H1 (cell line): Measurements from ENCODE around the gene ANKMY2. TPM values are rescaled to one million over a fixed set of nuclear protein-coding genes. Genes with fewer than 3 reads are reported as not detected.
A peak's percentile ranks its signal among the peaks of the same experiment; 100 is the strongest.

ENCODE experiments used
- CTCF ChIA-PET: fragments of 300-600 bp; sonication (Branson Sonifier 250); formaldehyde crosslinking; loops from one replicate; lab custom pipeline; 2021; ENCODE audit not compliant: partially characterized antibody; lab: Charles Lee
- POLR2A ChIA-PET: fragments of 300-600 bp; sonication (Branson Sonifier 250); formaldehyde crosslinking; loops from one replicate; lab custom pipeline; 2021; ENCODE audit warnings: inconsistent platforms; ENCODE audit not compliant: partially characterized antibody; lab: Charles Lee
- DNase-seq, 2 experiments: peaks; one replicate each; pipeline versions ENCODE4 v3.0.0 to v3.0.0-alpha.2; 2010 to 2022; ENCODE audit warnings: low spot score in 2 of 2, low read depth in 1 of 2, mixed read lengths in 1 of 2
- FAIRE-seq: peaks from 2 replicates; lab custom pipeline; 2011; peaks lifted over from hg19 to GRCh38; lab: Jason Lieb, UNC
- H2AFZ ChIP-seq: 2 replicates; pipeline ENCODE4 v1.8.1; 2012; ENCODE audit warnings: low read length, inconsistent platforms
- H2AK5ac ChIP-seq: 2 replicates; pipeline ENCODE4 v1.6.1; 2013; ENCODE audit warnings: low read depth, low read length
- H2BK120ac ChIP-seq: replicated peaks from 2 replicates; pipeline ENCODE3; 2013; ENCODE audit warnings: low read depth, low read length, inconsistent platforms
- H2BK12ac ChIP-seq: 2 replicates; pipeline ENCODE4 v1.6.1; 2013; ENCODE audit warnings: low read depth, low read length
- H2BK15ac ChIP-seq: 2 replicates; pipeline ENCODE4 v1.6.1; 2013; ENCODE audit warnings: low read length
- H2BK20ac ChIP-seq: 2 replicates; pipeline ENCODE4 v1.6.1; 2013; ENCODE audit warnings: low read length
- H2BK5ac ChIP-seq: 2 replicates; pipeline ENCODE4 v1.6.1; 2013; ENCODE audit warnings: low read depth, low read length
- H3K14ac ChIP-seq: 2 replicates; pipeline ENCODE4 v1.6.1; 2013; ENCODE audit warnings: inconsistent platforms; ENCODE audit not compliant: insufficient read length
- H3K18ac ChIP-seq: 2 replicates; pipeline ENCODE4 v1.6.1; 2013; ENCODE audit warnings: low read length; ENCODE audit errors: extremely low read depth
- H3K23ac ChIP-seq: 2 replicates; pipeline ENCODE4 v1.6.1; 2013; ENCODE audit warnings: inconsistent platforms; ENCODE audit not compliant: insufficient read length
- H3K23me2 ChIP-seq: 2 replicates; pipeline ENCODE4 v1.6.1; 2013; ENCODE audit warnings: low read depth, low read length
- H3K27ac ChIP-seq: 2 replicates; pipeline ENCODE4 v1.6.1; 2011; ENCODE audit warnings: low read depth, low read length, inconsistent platforms
- H3K27me3 ChIP-seq, 4 experiments: replicated peaks in 1 of 4; 1 replicate in 1 of 4; 2 replicates in 3 of 4; pipeline versions ENCODE4 v1.6.1 to v1.8.1; 2011 to 2013; ENCODE audit warnings: low read length in 3 of 4, mild to moderate bottlenecking in 3 of 4, inconsistent platforms in 2 of 4, mixed read lengths in 2 of 4, moderate library complexity in 1 of 4; ENCODE audit not compliant: control insufficient read depth in 3 of 4, insufficient read depth in 3 of 4; ENCODE audit errors: extremely low read depth in 1 of 4
- H3K36me3 ChIP-seq, 4 experiments: 2 replicates each; pipeline versions ENCODE4 v1.6.1 to v1.8.1; 2011 to 2013; ENCODE audit warnings: mild to moderate bottlenecking in 4 of 4, low read length in 3 of 4, moderate library complexity in 2 of 4, control low read depth in 1 of 4, inconsistent platforms in 1 of 4; ENCODE audit not compliant: insufficient read depth in 4 of 4, control insufficient read depth in 2 of 4
- H3K4ac ChIP-seq: replicated peaks from 2 replicates; pipeline ENCODE3; 2013; ENCODE audit warnings: low read length, low read depth, mixed read lengths, inconsistent platforms; ENCODE audit not compliant: insufficient read length
- H3K4me1 ChIP-seq, 4 experiments: replicated peaks in 1 of 4; 1 replicate in 1 of 4; 2 replicates in 3 of 4; pipeline versions ENCODE4 v1.6.1 to v1.8.1; 2011 to 2013; ENCODE audit warnings: low read length in 3 of 4, inconsistent platforms in 2 of 4, mixed read lengths in 1 of 4; ENCODE audit not compliant: insufficient read depth in 4 of 4, control insufficient read depth in 3 of 4
- H3K4me2 ChIP-seq, 2 experiments: 2 replicates each; pipeline versions ENCODE4 v1.6.1 to v1.8.1; 2011 to 2013; ENCODE audit warnings: low read depth in 2 of 2, low read length in 2 of 2, control low read depth in 1 of 2, inconsistent platforms in 1 of 2, mild to moderate bottlenecking in 1 of 2; ENCODE audit not compliant: insufficient read depth in 1 of 2
- H3K4me3 ChIP-seq, 4 experiments: fragments of 200-600, 300-600 bp in 1 of 4; sonication (generic), shearing (Covaris generic), sonication (Bioruptor Twin) in 1 of 4; 2 replicates each; pipeline versions ENCODE4 v1.5.1 to v1.8.1; 2011 to 2016; ENCODE audit warnings: low read length in 4 of 4, low read depth in 3 of 4, control low read depth in 2 of 4, inconsistent platforms in 2 of 4, mild to moderate bottlenecking in 2 of 4, mixed read lengths in 1 of 4, moderate library complexity in 1 of 4; ENCODE audit not compliant: insufficient read depth in 2 of 4; ENCODE audit errors: extremely low read depth in 1 of 4
- H3K56ac ChIP-seq: replicated peaks from 2 replicates; pipeline ENCODE3; 2013; ENCODE audit warnings: low read depth, mild to moderate bottlenecking, mixed read lengths, low read length, inconsistent platforms; ENCODE audit not compliant: insufficient read length
- H3K79me1 ChIP-seq: 2 replicates; pipeline ENCODE4 v1.6.1; 2013; ENCODE audit warnings: low read depth, low read length, control low read depth
- H3K79me2 ChIP-seq, 2 experiments: 2 replicates each; pipeline versions ENCODE4 v1.6.1 to v1.8.1; 2012 to 2013; ENCODE audit warnings: low read length in 2 of 2, mild to moderate bottlenecking in 2 of 2, inconsistent platforms in 1 of 2; ENCODE audit not compliant: insufficient read depth in 2 of 2, control insufficient read depth in 1 of 2
- H3K9ac ChIP-seq, 4 experiments: replicated peaks in 1 of 4; 1 replicate in 1 of 4; 2 replicates in 3 of 4; pipeline versions ENCODE4 v1.6.1 to v1.8.1; 2011 to 2013; ENCODE audit warnings: low read depth in 3 of 4, low read length in 3 of 4, control low read depth in 2 of 4, mild to moderate bottlenecking in 2 of 4, moderate library complexity in 2 of 4, inconsistent platforms in 1 of 4; ENCODE audit errors: extremely low read depth in 1 of 4
- H3K9me3 ChIP-seq, 2 experiments: 2 replicates each; pipeline versions ENCODE4 v1.6.1 to v1.8.1; 2012 to 2013; ENCODE audit warnings: mild to moderate bottlenecking in 2 of 2, moderate library complexity in 2 of 2, control low read depth in 1 of 2, inconsistent platforms in 1 of 2, low read depth in 1 of 2, low read length in 1 of 2, mixed read lengths in 1 of 2; ENCODE audit not compliant: insufficient read depth in 2 of 2
- H4K20me1 ChIP-seq, 2 experiments: replicated peaks in 1 of 2; 2 replicates each; pipeline versions ENCODE3 to v1.8.1; 2011 to 2013; ENCODE audit warnings: inconsistent platforms in 2 of 2, low read length in 2 of 2, mild to moderate bottlenecking in 1 of 2; ENCODE audit not compliant: insufficient read depth in 2 of 2, control insufficient read depth in 1 of 2
- H4K5ac ChIP-seq: 2 replicates; pipeline ENCODE4 v1.6.1; 2013; ENCODE audit warnings: low read length, low read depth, mixed read lengths, inconsistent platforms; ENCODE audit not compliant: insufficient read length
- H4K8ac ChIP-seq: 2 replicates; pipeline ENCODE4 v1.8.0; 2013; ENCODE audit warnings: mild to moderate bottlenecking, moderate library complexity, low read length, inconsistent platforms; ENCODE audit not compliant: insufficient read depth; ENCODE audit errors: extremely low read depth
- H4K91ac ChIP-seq: replicated peaks from 2 replicates; pipeline ENCODE3; 2013; ENCODE audit warnings: low read length, mixed read lengths, inconsistent platforms; ENCODE audit not compliant: insufficient read length
- ASH2L ChIP-seq: fragments of 200-600, 300-600 bp; sonication (generic); IDR thresholded peaks from one replicate; pipeline ENCODE4 v1.7.1; 2017; ENCODE audit warnings: low read length
- ATF3 ChIP-seq: IDR thresholded peaks from 2 replicates; pipeline ENCODE4 v1.6.1; 2011; ENCODE audit warnings: low read depth, mild to moderate bottlenecking, low read length; ENCODE audit not compliant: insufficient read depth
- BACH1 ChIP-seq: IDR thresholded peaks from 2 replicates; pipeline ENCODE4 v1.6.1; 2012; ENCODE audit warnings: low read length, improper control_type of control experiment
- CBX8 ChIP-seq: fragments of 300-800, 300-1000 bp; sonication (generic); IDR thresholded peaks from 2 replicates; pipeline ENCODE4 v1.7.1; 2016; ENCODE audit warnings: low read depth, low read length, borderline replicate concordance
- CHD2 ChIP-seq: IDR thresholded peaks from 2 replicates; pipeline ENCODE4 v1.6.1; 2012; ENCODE audit warnings: low read length, improper control_type of control experiment
- EP300 ChIP-seq, 2 experiments: IDR thresholded peaks; 1 replicate in 1 of 2; 2 replicates in 1 of 2; pipeline ENCODE4 v1.6.1; 2011 to 2012; ENCODE audit warnings: low read depth in 2 of 2, low read length in 2 of 2, mild to moderate bottlenecking in 2 of 2, borderline replicate concordance in 1 of 2, inconsistent platforms in 1 of 2, moderate library complexity in 1 of 2
- JUN ChIP-seq: IDR thresholded peaks from 2 replicates; pipeline ENCODE4 v1.6.1; 2011; ENCODE audit warnings: low read depth, mild to moderate bottlenecking, improper control_type of control experiment, low read length
- PHF8 ChIP-seq: fragments of 200-600 bp; sonication (generic); conservative IDR thresholded peaks from 2 replicates; pipeline ENCODE4 v1.7.1; 2012; ENCODE audit warnings: low read depth, mild to moderate bottlenecking, inconsistent platforms, low read length, moderate library complexity
- SIN3A ChIP-seq, 2 experiments: IDR thresholded peaks in 1 of 2; conservative IDR thresholded peaks in 1 of 2; 2 replicates each; pipeline ENCODE4 v1.6.1; 2011 to 2012; ENCODE audit warnings: low read length in 2 of 2, improper control_type of control experiment in 1 of 2, low read depth in 1 of 2, mild to moderate bottlenecking in 1 of 2
- SIRT6 ChIP-seq: IDR thresholded peaks from one replicate; pipeline ENCODE4 v1.7.1; 2012; ENCODE audit warnings: low read length, inconsistent platforms
- SRF ChIP-seq: IDR thresholded peaks from 2 replicates; pipeline ENCODE4 v1.6.1; 2011; ENCODE audit warnings: mild to moderate bottlenecking, low read depth, low read length, moderate library complexity
- TAF1 ChIP-seq: IDR thresholded peaks from 2 replicates; pipeline ENCODE4 v1.6.1; 2011; ENCODE audit warnings: mild to moderate bottlenecking, low read depth, low read length
- TAF7 ChIP-seq: optimal IDR thresholded peaks from 2 replicates; pipeline ENCODE3; 2011; ENCODE audit warnings: low read depth, mild to moderate bottlenecking, inconsistent platforms, low read length, moderate library complexity, borderline replicate concordance
- TBP ChIP-seq: IDR thresholded peaks from 2 replicates; pipeline ENCODE4 v1.6.1; 2011; ENCODE audit warnings: low read depth, low read length, improper control_type of control experiment
- WGBS, 2 experiments: shearing (Covaris generic) in 1 of 2; methylation state at CpG; one replicate each; pipeline versions ENCODE4 v1.1.6 to v1.1.7; 2013 to 2015; ENCODE audit warnings: low lambda C conversion rate in 2 of 2, mixed read lengths in 2 of 2, inconsistent platforms in 1 of 2, low coverage in 1 of 2, missing lambda C conversion rate in 1 of 2; ENCODE audit not compliant: insufficient replicate concordance in 2 of 2, insufficient coverage in 1 of 2, insufficient read length in 1 of 2; ENCODE audit errors: extremely low coverage in 1 of 2, missing lambda C conversion rate in 1 of 2; 5-methylcytosine and 5-hydroxymethylcytosine counted together
- polyA plus RNA-seq, 7 experiments: library from polyadenylated mRNA; depleted of rRNA in 3 of 7; stranded (reverse) in 5 of 7; unstranded in 2 of 7; fragments of >200 nt in 5 of 7; fragments of 200-250 nt in 2 of 7; gene quantifications; 1 replicate in 5 of 7; 2 replicates in 1 of 7; 4 replicates in 1 of 7; pipeline versions ENCODE4 v1.2.1 to v1.2.3, GENCODE V29; 2011 to 2013; ENCODE audit warnings: missing spikeins in 2 of 7, mixed read lengths in 2 of 7
- total RNA-seq: library from RNA; stranded (reverse); fragmentation: NEBNext Ultra II Directional; extraction: Animal tissue kit (Norgen Biotek cat#: 25700); gene quantifications from 2 replicates; pipeline ENCODE4 v1.2.1, GENCODE V29; 2021

ANKMY2 gene
- total and polyA plus RNA-seq, 2 of the 8 experiments (the other 6 are each of a cell fraction or from before 2014, with no cell fraction given), result 5.2 to 9.3 TPM

- no peaks in the 10 kb centered on the region for H3K9me3 ChIP-seq
- no peak overlapping the region for H2BK5ac ChIP-seq
- H3K79me2 ChIP-seq, result peaks cover 0 to 54% of the 10 kb centered on the region in 2 experiments; a peak in 2 of 4 replicates
- H4K8ac ChIP-seq, result no peak overlapping the region
- H3K4ac ChIP-seq, result no peak overlapping the region
- no peak overlapping the region for H3K18ac ChIP-seq
- FAIRE-seq, result no peak
- no peak overlapping the region for H4K5ac ChIP-seq
- 0 out of 2 replicates have a peak overlapping the region, but pooled peaks have one; percentile 14 for H3K27ac ChIP-seq
- no peak overlapping the region for H3K23ac ChIP-seq
- no peak for DNase-seq
- ChIA-PET CTCF (interaction anchor here (0.6 to 1.6 kb wide), 2 partner anchors 11 to 105 kb away, joined by 3 to 5 read pairs; no protein-coding TSS in a partner anchor), POLR2A (no interaction called here)
- no peak overlapping the region for H2AFZ ChIP-seq
- peaks cover 0 to 13% (median 5%) of the 10 kb centered on the region in 4 experiments; a peak in 4 of 7 replicates for H3K4me1 ChIP-seq
- H4K20me1 ChIP-seq, result no peaks in the 10 kb centered on the region
- H2BK120ac ChIP-seq, result no peak overlapping the region
- peaks cover 0 to 24% (median 1%) of the 10 kb centered on the region in 4 experiments; a peak in 5 of 8 replicates for H3K36me3 ChIP-seq
- no peak overlapping the region for H3K4me3 ChIP-seq
- no peak overlapping the region for H4K91ac ChIP-seq
- H3K79me1 ChIP-seq, result no peaks in the 10 kb centered on the region
- H3K27me3 ChIP-seq, result no peaks in the 10 kb centered on the region
- 100% methylated on average over 1 of the region's 1 CpG; no CpG with 5 or more reads in 1 of the 2 experiments for WGBS, 2 experiments
- no peak overlapping the region for H2BK12ac ChIP-seq
- no peak overlapping the region for H3K14ac ChIP-seq
- no peak overlapping the region for H3K4me2 ChIP-seq
- H3K9ac ChIP-seq, result no peak overlapping the region
- H2BK20ac ChIP-seq, result no peak overlapping the region
- H2BK15ac ChIP-seq, result no peak overlapping the region
- no peak overlapping the region for H2AK5ac ChIP-seq
- no peak overlapping the region for H3K56ac ChIP-seq
- no peaks in the 10 kb centered on the region for H3K23me2 ChIP-seq
- TF ChIP-seq EP300 (IDR thresholded peaks at IDR 0.05; ENCODE audit: borderline replicate concordance in 1 of 2, low read depth in 2 of 2, low read length in 2 of 2), result no peak
- no peak for TF ChIP-seq SRF
- TF ChIP-seq ATF3, result no peak
- TF ChIP-seq SIRT6, result no peak
- TF ChIP-seq CBX8, result no peak
- TF ChIP-seq BACH1, result no peak
- TF ChIP-seq ASH2L, result no peak
- no peak for TF ChIP-seq CHD2
- no peak for TF ChIP-seq SIN3A (conservative IDR thresholded peaks at IDR 0.05 in 1 of 2, IDR thresholded peaks at IDR 0.05 in 1 of 2; ENCODE audit: low read depth in 1 of 2, low read length in 2 of 2)
- TF ChIP-seq PHF8, result no peak
- TF ChIP-seq JUN, result no peak
- TF ChIP-seq TAF1, result no peak
- no peak for TF ChIP-seq TBP
- no peak for TF ChIP-seq TAF7
These were observed 24.5 kb upstream of the ANKMY2 start for GRCh38 chr7:16670021-16670420.
